HG03039 (cell line): Measurements from ENCODE around the gene WNT3A.
A peak's percentile ranks its signal among the peaks of the same experiment; 100 is the strongest.

ENCODE experiments used
- ATAC-seq: cut with Tn5 transposase; IDR thresholded peaks from one replicate; pipeline ENCODE4 v1.9.1; 2021; ENCODE audit warnings: mild to moderate bottlenecking, moderate library complexity; ENCODE audit not compliant: unreplicated experiment

The WNT3A gene

DNA sequence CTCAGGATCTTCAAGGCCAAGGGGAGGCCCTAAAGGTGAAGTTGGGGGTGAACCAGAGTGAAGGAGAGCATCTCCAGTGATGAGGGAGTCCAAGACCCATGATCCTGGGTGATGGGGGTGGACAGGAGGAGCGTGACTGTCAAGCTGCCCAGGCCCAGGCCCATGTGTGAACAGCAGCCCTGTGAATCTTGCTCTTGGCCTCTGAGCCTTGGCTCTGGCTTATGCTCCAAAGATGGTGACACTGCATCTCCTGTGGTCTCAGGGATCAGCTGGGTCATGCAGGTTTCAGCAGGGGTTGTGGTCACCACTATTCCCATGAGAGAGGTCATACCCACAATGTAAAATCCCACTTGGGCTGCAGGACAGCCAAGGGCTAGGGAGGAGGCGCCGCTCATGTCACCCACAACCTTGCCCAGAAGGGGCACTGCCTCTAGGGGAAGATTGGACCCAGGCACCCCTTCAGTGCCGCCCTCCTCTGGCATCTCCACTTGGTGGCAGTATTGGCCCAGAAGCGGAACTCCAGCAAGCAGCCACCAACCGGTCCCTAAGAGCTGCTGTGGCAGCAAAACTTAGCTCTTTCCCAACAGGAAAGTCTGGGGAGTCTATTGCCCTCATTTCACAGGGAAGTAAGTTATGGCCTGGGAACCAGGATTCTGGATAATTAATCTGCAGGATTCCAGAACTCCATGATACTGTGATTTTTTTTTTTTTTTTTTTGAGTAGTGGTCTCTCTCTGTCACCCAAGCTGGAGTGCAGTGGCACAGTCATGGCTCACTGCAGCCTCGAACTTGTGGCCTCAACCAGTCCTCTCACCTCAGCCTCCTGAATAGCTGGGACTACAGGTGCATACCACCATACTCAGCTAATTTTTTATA, 7.5 kb upstream of the WNT3A start:
- peak; percentile 72 for ATAC-seq

DNA sequence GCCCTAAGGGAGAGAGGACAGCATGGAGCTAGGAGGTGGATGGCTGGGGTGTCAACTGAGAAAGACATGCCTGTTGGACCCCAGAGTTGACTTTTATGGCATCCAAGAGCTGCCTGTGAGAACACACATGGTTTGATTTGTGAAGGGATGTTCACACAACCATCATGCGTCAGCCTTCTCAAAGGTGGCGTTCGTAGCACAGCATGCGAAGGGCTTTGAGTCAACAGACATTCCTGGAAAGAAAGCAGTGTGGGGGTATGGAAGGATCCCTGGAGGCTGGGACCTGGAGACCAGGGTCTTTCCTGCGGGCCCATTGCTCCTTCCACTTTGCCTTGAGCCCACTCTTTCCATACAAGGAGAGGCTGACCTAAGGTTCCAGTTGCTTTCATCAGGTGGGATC, 6.4 kb upstream of the WNT3A start:
- ATAC-seq = no peak

DNA sequence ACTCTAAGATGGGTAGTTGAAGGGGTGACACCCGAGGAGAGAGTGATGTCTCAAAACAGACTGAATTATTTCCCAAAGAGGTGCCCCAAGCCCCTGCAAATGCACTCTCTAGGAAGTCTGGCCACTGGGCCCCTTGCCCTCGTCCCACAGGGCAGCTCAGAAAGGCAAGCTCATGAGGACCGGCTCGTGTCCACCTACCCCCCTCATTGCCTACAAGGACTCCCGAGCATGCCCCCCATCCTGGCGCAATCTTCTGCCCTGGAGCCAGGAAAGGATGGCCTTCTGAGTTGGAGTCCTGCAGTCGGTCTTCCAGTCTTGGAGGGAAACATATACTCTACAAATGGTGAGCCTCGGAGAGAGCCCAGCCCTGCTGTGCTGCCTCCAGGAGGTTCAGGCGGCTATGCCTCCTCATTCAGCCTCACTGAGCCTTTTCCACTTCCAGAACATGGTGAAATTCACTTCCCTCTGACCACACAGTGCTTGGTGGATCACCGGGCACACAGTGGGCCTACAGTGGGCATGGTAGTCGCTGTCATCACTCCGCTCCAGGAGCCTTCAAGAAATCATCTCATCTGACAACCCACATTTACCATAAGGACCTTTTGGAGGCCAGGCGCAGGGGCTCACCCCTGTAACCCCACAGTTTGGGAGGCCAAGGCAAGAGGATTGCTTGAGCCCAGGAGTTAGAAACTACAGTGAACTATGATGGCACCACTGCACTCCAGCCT, 5.8 kb upstream of the WNT3A start:
- no peak for ATAC-seq

DNA sequence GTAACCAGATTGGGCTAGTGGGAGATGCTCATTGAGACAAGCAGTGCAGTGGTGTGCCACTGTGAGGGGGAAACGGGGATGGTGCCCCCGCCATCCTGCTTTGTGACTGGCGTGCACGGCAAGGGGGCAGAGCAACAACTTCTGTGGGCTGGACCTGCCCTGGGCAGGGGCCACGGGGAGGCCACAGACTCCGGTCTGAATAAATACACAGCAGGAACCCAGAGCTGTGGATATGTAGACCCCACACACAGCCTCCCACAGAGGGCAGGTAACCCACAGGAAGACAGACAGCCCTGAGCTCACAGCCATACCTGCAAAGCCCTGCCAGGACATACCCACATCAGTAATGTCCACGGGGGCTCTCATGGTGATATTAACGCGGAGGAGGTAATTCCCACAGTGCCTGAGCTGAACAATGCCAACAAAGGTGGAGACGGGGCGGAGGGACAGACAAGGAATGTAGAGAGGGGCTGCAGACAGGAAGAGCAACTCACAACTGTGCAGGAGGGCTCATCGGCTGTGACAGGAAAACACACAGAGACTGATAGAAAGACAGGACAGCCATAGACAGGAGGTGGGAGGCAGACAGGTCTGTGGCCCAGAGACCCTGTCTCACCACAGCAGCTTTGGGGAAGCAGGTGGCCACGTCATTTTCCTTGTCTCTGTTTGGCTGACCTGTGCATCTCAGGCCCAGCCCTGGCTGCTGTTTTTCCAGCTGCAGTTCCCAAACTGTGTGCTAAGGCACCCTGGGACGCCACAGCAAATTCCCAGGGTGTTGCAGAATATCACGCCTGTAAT, 4.9 kb upstream of the WNT3A start:
- no peak for ATAC-seq

DNA sequence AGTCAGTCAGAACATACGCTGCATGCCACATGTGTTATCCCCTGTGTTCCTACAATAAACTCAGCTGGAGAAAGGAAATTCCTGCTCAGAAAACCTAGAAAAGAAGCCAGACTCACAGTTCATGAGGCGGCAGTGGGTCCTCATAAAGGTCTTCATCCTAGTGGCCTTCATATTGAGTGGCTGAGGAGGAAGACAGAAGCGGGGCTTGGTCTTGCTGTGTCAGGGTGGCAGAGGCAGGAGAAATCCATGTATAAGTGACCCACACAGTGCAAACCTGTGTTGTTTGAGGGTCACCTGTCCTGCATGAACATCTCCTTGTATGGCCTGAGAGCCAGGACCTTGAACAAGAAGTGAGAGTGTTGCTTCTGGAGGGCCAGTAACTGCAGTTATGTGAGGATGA, 4.0 kb upstream of the WNT3A start:
- ATAC-seq = no peak

DNA sequence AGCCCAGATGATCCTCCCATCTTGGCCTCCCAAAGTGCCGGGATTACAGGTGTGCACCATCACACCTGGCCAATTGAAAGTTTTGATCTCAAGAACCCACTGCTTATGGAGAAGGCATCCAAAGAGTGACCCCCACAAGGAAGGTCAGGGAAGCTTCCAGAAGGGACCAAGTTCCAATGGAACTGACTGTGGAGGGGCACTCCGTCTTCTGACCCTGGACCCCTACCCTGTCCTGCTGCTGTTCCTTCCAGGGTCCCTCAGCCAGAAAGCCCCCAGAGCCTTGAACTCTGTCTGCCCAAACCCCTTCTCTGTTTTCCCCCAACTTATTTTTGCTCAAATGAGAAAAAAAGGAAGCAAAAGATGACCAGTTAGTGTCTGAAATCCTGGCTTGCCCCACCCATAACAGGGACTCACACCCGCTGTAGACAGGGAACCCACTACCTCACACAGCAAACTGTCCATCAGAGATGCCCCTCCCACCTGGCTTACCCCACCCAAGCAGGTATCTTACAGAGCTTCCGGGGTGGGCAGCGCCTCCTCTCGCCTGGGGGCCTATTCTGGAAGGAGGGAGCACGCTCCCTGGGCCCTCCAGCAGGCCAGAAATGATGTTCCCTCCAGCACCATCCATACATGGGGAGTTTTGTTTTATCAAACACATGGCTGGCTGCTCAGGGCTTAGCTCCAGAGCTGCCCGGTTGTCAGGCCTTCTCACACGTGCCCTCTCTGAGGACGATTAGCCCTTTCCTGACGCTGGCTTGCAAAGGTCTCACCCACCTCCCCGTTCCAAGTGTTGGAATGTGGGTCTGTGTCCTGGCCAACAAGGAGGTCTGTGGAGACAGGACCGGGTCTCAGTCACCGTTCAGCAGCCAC, 3.1 kb upstream of the WNT3A start:
- no peak for ATAC-seq

DNA sequence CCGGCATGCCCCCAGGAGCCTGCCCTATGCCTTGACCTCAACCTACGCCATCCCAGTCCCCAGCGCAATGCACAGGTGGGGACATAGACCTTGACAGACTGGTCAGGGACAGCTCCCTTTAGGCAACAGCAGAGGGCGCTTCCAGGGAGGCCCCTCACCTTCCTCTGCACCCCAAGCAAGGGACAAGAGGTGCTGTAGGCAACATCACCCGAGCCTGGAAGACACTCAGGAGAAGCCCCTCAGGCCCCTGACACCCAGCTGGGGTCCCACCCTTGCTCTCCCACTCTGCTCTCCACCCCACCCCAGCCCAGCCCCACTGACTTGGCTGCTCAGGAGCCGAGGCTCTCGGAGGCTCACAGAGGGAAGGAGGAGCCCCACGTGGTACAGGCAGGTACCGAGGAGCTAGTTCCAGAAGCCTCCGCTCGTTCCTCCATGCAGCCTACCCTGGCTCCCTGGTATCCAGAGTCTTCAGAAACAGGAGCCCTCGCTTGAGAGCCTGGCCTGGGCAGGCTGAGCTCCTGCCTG, 2.4 kb upstream of the WNT3A start:
- ATAC-seq = no peak

DNA sequence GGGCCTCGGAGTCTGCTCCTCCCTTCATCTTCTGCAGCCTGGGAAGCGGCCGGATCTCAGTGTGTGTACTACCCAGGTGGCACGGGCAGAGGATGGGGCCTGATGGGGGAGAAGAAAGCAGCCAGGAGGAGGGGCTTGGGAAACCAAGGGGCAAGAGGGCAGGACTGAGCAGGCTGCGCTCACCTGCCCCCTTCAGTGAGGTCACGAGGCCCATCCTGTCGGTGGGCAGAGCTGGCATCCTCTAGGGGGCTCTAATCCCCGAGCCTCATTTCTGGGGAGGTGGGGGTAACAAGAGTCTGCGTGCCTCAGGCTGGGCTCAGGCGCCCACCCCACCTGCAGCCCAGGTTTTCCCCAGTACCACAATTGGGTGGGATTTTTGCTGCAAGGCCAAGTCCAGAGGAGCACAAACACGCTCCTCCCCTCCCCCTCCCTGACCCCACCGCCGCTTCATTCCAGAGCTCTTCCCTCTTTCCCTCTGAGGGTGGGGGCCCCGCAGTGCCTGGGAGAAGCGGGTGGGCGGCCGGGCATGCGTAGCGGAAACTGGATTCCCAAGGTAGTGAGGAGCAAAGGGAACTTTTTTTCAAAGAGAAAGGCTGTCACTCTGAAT, 1.8 kb upstream of the WNT3A start:
- ATAC-seq = no peak

DNA sequence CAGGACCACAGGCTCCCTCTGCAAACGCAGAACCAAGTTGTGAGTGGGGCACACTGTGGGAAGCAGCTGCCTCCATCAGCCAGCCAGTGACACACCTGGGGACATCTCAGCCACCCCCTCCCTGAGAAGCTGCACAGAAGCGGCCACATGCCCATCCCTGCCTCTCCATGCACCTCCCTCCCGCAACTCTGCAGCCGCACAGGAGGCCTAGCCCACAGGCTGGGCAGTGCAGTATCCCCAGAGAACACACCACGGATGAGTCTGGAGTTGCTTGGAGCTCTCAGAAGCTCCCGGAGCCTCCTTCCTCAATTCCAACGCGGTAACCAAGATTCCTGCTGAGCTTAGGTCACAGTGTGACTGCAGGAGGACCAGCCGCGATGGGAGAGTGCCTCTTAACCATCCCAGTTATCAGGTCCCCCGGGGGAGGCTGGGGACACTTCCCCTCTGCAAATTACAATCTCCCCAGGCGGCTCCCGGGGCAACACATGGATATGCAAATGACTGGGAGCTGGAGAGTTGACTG, 1.2 kb upstream of the WNT3A start:
- no peak for ATAC-seq

DNA sequence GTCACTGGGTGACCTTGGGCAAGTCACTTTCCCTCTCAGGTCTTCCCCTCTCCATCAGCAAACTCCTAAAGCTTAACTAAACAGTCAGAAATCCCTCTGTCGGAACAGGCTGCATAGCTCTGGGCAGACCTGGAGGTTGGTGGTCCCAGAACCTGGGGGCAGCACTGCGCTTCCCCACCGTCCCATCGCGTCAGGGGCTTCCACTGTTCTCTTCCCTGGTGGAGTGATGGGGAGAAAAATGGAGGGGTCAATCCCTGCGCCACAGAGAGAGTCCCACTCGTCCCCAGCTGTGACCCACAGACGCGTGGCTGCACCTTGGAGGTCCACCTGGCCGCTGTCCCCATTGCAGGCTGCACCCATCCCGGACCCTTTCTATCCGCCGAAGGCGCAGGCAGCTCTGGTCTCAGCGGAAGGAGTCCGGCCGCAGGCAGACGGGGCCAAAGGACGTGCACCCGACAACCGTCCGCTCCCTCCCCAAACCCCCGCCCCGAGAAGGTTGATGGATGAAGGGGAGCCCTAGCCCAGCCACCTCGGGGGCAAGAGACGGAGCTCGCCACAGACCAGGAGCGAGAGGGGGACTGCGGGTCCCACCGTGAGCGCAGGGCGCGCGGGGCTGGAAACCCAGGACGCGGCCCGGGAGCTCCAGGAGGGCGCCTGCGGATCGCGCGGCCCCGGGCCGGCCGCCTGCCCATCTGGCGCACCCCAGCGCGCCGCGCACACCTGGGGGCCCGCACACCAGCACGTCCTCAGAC, 588 bp upstream of the WNT3A start:
- ATAC-seq = no peak

DNA sequence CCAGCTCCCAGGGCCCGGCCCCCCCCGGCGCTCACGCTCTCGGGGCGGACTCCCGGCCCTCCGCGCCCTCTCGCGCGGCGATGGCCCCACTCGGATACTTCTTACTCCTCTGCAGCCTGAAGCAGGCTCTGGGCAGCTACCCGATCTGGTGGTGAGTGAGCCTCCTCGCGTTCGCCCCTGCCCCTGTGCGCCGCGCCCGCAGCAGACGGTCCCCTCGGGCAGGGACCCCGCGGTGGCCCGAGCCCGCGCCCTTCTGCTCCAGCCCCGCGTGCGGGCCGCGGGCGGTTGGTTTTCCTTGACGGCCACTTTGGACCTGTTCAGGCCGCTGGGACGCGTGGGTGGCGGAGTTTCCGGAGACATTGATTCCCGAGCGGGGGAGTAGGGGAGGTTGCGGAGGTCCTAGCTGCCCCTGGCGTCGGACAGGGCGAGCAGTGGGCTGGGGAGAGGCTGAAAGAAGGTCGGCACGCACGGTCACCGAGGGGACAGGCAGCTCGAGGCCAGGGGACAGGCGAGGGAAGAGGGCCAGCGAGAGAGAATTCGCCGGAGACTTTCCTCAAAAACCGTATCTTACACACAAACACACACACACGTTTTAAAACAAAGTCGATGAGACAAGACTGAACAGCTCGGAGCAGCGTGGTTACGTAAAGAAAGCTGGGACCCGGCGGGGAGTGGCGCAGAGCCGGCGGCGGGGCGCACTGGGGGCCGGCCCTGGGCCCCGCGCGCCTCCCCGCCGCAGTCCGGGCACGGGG, 427 bp downstream of the WNT3A start:
- no peak for ATAC-seq

DNA sequence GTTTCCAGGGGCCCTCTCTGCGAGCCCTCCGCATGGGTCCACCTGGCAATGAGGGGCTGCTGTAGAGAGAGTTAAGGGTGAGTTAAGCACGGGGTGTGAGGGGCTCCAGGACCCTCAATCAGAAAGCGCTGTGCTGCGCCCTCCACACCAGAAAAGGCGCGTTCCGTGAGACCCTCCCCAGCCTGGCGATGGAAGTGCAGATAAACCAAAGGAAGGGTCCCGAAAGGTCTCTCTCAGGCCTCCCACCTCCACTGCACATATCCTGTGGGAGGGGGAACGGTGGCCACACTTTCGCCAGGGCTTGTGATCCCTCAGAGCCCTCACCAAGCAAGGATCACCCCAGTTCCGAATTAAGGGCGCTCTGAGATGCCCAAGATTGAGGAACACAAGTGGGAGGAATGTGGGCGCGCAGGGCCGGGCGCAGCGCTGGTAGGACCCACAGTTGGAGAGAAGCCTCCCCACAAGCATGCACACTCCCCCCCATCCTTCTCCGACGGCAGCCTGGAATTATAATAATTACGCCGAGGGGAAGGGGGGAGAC, 1.1 kb downstream of the WNT3A start:
- no peak for ATAC-seq

DNA sequence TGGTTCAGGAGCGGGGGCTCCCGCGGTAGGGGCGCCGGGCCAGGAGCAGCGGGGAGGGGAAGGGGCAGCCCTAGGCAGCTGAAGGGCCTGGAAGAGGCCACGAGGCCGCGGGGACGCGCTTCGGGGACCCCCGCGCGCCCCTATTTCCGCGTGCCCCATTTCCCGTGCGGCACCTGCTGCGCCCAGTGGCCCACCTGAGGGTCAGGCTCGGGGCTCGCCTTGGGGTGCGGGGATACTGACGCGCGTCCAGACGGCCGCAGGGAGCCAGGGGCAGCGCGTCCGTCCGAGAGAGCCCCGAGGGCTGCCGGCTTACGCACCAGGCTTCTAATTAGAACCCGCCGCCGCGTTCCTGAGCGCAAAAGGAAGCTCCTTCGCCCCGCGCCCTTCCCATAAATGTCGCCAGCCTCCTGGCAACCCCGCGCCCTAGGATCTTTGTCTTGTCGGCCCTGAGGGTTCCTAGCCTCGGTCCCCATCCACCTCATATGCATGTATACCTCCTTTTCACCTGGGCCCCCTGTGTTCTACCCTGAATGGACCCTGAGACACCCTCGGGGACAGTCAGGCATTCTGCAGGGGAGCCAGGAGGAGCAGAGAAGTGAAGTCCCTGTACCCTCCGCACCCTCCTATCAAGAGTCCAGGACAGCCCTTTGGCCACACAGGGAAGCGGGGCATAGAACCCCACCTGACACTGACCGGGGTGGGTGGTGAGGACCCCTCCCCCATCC, 1.8 kb downstream of the WNT3A start:
- no peak for ATAC-seq

DNA sequence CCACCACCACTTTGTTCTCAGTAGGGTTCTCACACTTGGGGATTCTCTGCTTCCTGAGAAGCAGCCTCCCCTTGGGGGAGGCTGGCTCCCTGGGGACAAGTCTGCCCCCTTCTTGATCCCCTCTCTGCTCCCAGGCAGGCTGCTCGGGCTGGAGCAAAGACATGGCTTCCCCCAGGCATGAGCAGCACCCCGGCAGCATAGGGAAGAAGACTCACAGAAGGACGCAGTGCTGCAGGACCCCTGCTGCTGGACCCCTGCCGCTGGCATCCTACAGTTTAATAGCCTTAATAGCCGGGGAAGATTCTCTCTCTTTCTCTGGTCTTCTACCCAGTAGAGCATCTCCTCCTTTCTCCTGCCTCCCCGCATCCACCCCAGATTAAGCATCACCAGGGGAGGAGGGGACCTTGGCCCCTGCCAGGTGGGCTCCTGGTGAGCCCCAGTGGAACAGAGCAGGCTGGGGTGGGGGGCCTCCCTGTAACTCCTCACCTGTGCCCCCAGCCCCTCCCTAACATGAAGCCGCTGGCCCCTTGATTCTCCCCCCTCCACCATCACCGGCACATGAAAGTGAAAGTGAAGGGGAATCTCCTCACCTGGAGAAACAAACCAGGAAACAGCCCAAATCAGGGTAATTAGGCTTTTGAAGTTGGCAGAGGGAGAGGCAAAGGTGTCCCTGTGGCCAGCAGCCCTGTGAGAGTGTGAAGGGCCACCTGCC, 2.5 kb downstream of the WNT3A start:
- ATAC-seq = no peak

DNA sequence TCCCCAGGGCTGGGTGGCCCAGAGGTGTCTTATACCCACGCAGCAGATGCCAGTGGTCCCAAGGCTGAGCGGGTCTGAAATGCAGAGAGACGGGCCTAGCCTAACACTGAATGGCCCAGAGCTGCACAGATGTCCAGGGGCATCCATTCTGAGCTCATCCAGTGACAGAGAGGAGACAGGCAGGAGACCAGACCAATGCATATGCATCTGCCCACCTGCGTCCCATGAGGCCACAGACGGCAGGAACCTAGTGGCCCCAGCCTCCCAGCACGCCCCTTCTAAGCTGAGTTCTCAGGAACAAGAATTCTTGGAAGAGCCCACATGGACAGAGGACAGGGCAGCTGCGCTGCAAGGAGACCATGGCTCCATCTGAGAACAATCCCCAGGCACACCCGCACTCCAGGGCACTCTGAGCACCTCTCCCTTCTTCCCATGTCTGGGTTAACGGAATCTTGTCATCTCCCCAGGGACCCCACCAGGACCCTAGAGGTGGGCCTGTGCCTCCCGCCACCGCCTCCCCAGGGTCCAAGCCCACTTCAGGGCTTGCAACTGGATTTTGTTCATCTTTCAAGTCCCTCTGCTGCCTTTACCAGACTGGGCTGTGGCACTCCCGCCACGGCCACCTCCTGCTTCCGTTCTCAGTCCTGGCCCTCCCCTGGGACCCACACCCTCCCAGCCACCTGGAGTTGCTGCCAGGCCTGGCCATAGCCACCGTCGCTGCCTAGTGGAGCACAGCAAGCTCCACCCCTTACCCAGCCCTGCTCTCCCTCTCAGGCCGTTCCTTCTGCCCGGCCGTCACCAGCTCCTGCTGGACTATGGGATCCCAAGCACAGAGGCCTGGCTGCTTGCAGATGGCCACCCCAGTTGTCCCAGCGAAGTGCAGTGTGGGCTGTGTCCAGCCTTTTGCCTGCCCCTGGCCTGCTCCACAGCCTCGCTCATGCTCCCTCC, 3.3 kb downstream of the WNT3A start:
- no peak for ATAC-seq

DNA sequence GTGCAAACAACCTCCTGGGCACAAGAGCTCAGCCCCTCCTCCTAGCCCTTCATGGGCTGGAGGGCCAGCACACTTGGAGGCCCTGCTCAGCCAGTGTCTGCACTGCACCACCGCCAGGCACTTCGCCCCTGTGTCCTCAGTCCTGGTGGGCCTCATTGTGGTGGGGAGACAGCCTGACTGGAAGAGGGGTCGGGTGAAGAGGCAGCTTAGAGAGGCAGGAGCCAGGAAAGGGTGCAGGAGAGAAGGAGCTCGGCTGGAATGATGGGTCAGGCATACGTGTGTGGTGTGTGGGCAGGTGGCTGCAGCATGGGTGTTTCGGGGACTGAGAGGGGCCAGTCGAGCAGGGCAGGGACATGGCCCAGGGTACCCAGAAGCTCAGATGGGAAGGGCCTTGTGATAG, 4.1 kb downstream of the WNT3A start:
- ATAC-seq = no peak
